ENCODE results near the gene RPP25. TPM values are rescaled to one million over a fixed set of nuclear protein-coding genes. Genes with fewer than 3 reads are reported as not detected.
A peak's percentile ranks its signal among the peaks of the same experiment; 100 is the strongest.

The RPP25 gene
- total RNA-seq, 4 donors from 2014 or later: 3.5 to 7.8 (median 6.1) TPM

DNA sequence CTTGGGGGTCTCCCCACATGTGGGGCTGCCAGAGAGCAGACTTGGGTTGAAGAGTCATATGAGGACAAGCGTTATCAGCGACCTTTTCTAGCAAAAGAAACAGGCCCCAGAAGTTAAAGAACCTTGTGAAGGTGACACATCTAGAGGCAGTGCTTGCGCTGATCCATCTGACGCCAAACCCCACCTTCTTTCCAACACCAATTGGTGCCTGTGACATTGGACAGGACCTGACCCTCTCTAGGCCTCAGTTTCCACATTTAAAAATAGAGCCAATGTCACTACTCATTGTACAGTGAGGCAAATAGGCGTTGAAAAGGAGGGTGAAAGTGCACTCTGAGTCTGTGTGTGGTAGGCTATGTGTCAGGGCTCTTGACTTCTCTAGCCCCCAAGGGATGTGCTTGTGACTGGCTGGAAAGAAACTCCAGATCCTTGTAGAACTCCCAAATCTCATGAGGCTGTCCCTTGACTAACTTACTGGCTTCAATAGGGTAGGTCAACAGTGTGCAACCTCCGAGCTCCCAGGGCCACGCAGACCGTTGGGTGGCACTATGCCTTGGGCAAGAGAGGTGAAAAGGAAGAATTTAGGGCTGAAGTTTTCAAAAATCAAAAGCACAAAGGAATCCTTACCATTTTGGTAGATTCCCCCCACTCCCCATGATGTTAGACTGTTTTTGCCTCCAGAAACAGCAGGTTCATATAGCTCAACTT lies 49.3 kb downstream of the RPP25 start:
- no peaks in the 10 kb centered on the region for H3K9me3 ChIP-seq
- H3K27me3 ChIP-seq: no peaks in the 10 kb centered on the region
- H3K36me3 ChIP-seq: peaks cover 31% of the 10 kb centered on the region
- WGBS: 34% methylated on average over 8 of the region's 8 CpGs
- H3K4me1 ChIP-seq: peaks cover 19% of the 10 kb centered on the region
- peak overlapping the region; percentile 99 for H3K4me3 ChIP-seq
- H3K27ac ChIP-seq: peak overlapping the region; percentile 96
- no peak for DNase-seq (ENCODE audit: low spot score in 2 of 2)
- TF ChIP-seq EP300 (IDR thresholded peaks at IDR 0.05) (no peak), POLR2A (IDR thresholded peaks at IDR 0.05) (no peak), POLR2AphosphoS5 (IDR thresholded peaks at IDR 0.05) (no peak)
- TF ChIP-seq, protein P1, sequence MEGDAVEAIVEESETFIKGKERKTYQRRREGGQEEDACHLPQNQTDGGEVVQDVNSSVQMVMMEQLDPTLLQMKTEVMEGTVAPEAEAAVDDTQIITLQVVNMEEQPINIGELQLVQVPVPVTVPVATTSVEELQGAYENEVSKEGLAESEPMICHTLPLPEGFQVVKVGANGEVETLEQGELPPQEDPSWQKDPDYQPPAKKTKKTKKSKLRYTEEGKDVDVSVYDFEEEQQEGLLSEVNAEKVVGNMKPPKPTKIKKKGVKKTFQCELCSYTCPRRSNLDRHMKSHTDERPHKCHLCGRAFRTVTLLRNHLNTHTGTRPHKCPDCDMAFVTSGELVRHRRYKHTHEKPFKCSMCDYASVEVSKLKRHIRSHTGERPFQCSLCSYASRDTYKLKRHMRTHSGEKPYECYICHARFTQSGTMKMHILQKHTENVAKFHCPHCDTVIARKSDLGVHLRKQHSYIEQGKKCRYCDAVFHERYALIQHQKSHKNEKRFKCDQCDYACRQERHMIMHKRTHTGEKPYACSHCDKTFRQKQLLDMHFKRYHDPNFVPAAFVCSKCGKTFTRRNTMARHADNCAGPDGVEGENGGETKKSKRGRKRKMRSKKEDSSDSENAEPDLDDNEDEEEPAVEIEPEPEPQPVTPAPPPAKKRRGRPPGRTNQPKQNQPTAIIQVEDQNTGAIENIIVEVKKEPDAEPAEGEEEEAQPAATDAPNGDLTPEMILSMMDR (IDR thresholded peaks at IDR 0.05): no peak

GRCh38 chr15:74906450-74907162 lies 50.0 kb downstream of the RPP25 start, which contains the start of gene FAM219B:
TSS of gene FAM219B (minus strand) at chr15:74906851. CDS start at chr15:74906800, 51 bp downstream.
- peak; percentile 96 to 98 for DNase-seq (ENCODE audit: low spot score in 2 of 2)
- peaks cover 28% of the 10 kb centered on the region for H3K36me3 ChIP-seq
- TF ChIP-seq POLR2A (IDR thresholded peaks at IDR 0.05): peak; percentile 48 to 63
- TF ChIP-seq, protein P1 (IDR thresholded peaks at IDR 0.05): no peak
- peak within 1 kb of the TSS; percentile 99 for H3K4me3 ChIP-seq
- H3K9me3 ChIP-seq: no peaks in the 10 kb centered on the region
- peaks cover 25% of the 10 kb centered on the region for H3K4me1 ChIP-seq
- peak within 1 kb of the TSS; percentile 96 for H3K27ac ChIP-seq
- H3K27me3 ChIP-seq: no peaks in the 10 kb centered on the region
- WGBS: under 1% methylated on average over 34 of the region's 74 CpGs

GRCh38 chr15:74906067-74906449 lies 50.5 kb downstream of the RPP25 start:
- Histone ChIP-seq H3K9me3 (no peaks in the 10 kb centered on the region), H3K4me1 (peaks cover 30% of the 10 kb centered on the region), H3K36me3 (peaks cover 29% of the 10 kb centered on the region), H3K4me3 (peak overlapping the region; percentile 99), H3K27me3 (no peaks in the 10 kb centered on the region), H3K27ac (peak overlapping the region; percentile 96)
- 2% methylated on average over 8 of the region's 20 CpGs for whole genome bisulfite sequencing
- no peak for TF ChIP-seq EP300 (IDR thresholded peaks at IDR 0.05)
- TF ChIP-seq, protein P1 (IDR thresholded peaks at IDR 0.05): no peak
- no peak for TF ChIP-seq POLR2AphosphoS5 (IDR thresholded peaks at IDR 0.05)
- TF ChIP-seq POLR2A (IDR thresholded peaks at IDR 0.05): no peak
- DNase-seq (ENCODE audit: low spot score in 2 of 2): peak in 1 of 2 donors; percentile 71

Other genes starting within 250 kb of the RPP25 start
- gene CYP1A1, start 231.2 kb downstream of the RPP25 start, total RNA-seq: 1 to 10 TPM in 3 of 4 donors, under 1 TPM in 1; 0.64 to 6.0 (median 2.8) TPM
- gene CYP1A2, start 207.9 kb downstream of the RPP25 start, total RNA-seq: not detected
- 10 to 100 TPM; 33.1 to 45.2 (median 35.5) TPM for gene CSK, start 174.7 kb downstream of the RPP25 start, total RNA-seq
- gene LMAN1L, start 143.9 kb downstream of the RPP25 start, total RNA-seq: under 1 TPM in 1 of 4 donors, not detected in 3; 0.42 TPM
- gene CPLX3, start 130.1 kb downstream of the RPP25 start, total RNA-seq: under 1 TPM in 1 of 4 donors, not detected in 3; 0.47 TPM
- 100 to 1,000 TPM; 105 to 330 (median 129) TPM for gene ULK3, start 113.6 kb downstream of the RPP25 start, total RNA-seq
- 100 to 1,000 TPM in 2 of 4 donors, 10 to 100 TPM in 2; 82.7 to 120 (median 102) TPM for gene SCAMP2, start 83.4 kb downstream of the RPP25 start, total RNA-seq
- 10 to 100 TPM; 17.1 to 59.2 (median 41.4) TPM for gene MPI, start 66.7 kb downstream of the RPP25 start, total RNA-seq
- 10 to 100 TPM; 49.4 to 96.2 (median 68.0) TPM for gene FAM219B, start 49.9 kb downstream of the RPP25 start, total RNA-seq
- 100 to 1,000 TPM; 114 to 130 (median 122) TPM for gene COX5A, start 18.7 kb downstream of the RPP25 start, total RNA-seq
- gene SCAMP5, start 38.8 kb upstream of the RPP25 start, total RNA-seq: 1 to 10 TPM in 3 of 4 donors, under 1 TPM in 1; 0.53 to 4.5 (median 2.7) TPM
- 10 to 100 TPM in 2 of 4 donors, 1 to 10 TPM in 2; 7.4 to 25.7 (median 13.1) TPM for gene PPCDC, start 66.8 kb upstream of the RPP25 start, total RNA-seq
- gene C15orf39, start 245.1 kb upstream of the RPP25 start, total RNA-seq: 10 to 100 TPM; 33.0 to 35.2 (median 33.3) TPM

Data from suprapubic skin (tissue), 4 donors.